ENCODE data around the gene LILRA6.
"Not testable (repeated sequence)": the region's sequence is repeated elsewhere in the genome, so short reads cannot be mapped to it uniquely, and the experiment has no call there.

Gene LILRA6

DNA sequence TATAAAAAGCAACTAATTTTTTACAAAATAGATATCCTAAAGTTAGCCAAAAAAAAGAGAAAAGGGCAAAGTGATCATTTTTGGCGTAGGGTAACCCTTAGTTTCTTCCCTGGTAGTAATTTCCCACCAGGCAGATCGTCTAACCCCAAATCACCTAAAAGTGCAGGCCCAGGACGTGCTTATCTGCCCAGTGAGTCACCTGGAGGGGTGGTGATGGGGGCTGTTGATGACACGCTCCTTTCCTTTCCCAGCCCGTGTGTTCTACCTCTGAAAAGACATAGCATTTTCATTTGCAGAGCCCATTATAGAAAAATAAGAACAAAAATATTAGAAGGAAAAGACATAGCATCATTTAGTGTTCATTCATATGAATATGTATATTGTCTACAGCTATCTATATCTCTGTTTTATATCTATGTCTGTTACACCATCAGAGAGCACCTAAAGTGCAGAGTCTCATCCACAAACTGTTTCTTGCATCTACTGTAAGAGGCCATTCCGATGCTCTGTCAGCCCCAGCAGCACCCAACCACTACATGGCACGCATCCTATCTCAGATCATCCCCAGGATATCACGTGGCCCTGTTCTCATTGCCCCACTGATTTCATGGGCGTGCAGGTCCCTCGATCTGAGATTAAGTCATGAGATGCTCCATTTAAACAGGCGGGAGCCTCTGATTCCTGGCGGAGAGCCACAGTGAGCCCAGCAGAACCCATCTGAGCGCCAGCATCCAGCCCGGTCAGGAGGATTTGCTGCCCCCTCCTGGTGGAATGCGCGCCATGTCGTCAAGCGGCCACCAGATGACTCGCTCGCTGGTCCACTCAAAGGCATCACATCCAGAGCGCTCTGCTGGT lies 11.3 kb downstream of the LILRA6 start:
- Mint-ChIP-seq H3K27ac (no peak overlapping the region), H3K27me3 (peaks cover 47 to 63% of the 10 kb centered on the region in 2 donors), H3K4me3 (no peak overlapping the region), H3K36me3 (no peaks in the 10 kb centered on the region), H3K9me3 (peaks cover 2 to 4% of the 10 kb centered on the region in 2 donors), H3K4me1 (peaks cover 4 to 5% of the 10 kb centered on the region in 2 donors)
- peak; percentile 98 to 99 for ATAC-seq (replicated peaks)
- peak; percentile 80 for DNase-seq

- Mint-ChIP-seq H3K27me3 (peaks cover 47 to 53% of the 10 kb centered on the region in 2 donors), H3K4me3 (no peak overlapping the region), H3K4me1 (peaks cover 4 to 5% of the 10 kb centered on the region in 2 donors), H3K36me3 (no peaks in the 10 kb centered on the region), H3K27ac (no peak overlapping the region), H3K9me3 (peaks cover 2 to 4% of the 10 kb centered on the region in 2 donors)
- ATAC-seq (replicated peaks) (no peak), DNase-seq (no peak)
Observed at GRCh38 chr19:54230031-54230430, 12.6 kb downstream of the LILRA6 start.

DNA sequence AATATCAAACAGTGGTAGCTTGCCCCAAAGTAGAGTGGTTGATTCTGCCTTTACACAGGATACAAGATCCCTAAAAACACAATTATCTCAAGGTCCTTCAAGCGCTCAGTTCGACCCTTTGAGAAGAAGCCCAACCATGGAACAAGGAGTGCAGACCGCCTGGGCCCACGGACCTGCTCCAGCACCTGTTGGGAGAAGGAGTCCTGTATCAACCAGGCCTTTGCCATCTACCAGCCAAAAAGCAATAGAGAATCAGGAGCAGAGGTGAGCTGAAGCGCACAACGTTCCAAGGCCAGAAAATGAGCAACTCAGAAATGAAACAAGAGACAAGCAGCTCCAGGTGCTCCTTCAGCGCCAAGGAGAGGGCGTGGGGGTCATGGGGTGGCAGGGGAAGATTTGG lies 13.4 kb downstream of the LILRA6 start:
- no peak overlapping the region for H3K27ac Mint-ChIP-seq
- ATAC-seq (replicated peaks): no peak
- peaks cover 45 to 46% of the 10 kb centered on the region in 2 donors for H3K27me3 Mint-ChIP-seq

GRCh38 chr19:54224619-54225018 lies 18.0 kb downstream of the LILRA6 start:
- not testable (repeated sequence) for H3K36me3 Mint-ChIP-seq; DNase-seq; H3K9me3 Mint-ChIP-seq; H3K4me3 Mint-ChIP-seq; H3K27ac Mint-ChIP-seq; ATAC-seq (replicated peaks)
- Mint-ChIP-seq H3K27me3 (peaks cover 26 to 38% of the 10 kb centered on the region in 2 donors), H3K4me1 (peaks cover 4 to 11% of the 10 kb centered on the region in 2 donors)

More for the DNA sequence above, 13.4 kb downstream of the LILRA6 start:
- peaks cover 2 to 4% of the 10 kb centered on the region in 2 donors for H3K9me3 Mint-ChIP-seq
- H3K36me3 Mint-ChIP-seq: no peaks in the 10 kb centered on the region
- peaks cover 4 to 5% of the 10 kb centered on the region in 2 donors for H3K4me1 Mint-ChIP-seq
- H3K4me3 Mint-ChIP-seq: no peak overlapping the region
- DNase-seq: no peak

- not testable (repeated sequence) for H3K4me3 Mint-ChIP-seq; H3K36me3 Mint-ChIP-seq; H3K9me3 Mint-ChIP-seq; H3K27ac Mint-ChIP-seq; DNase-seq; ATAC-seq (replicated peaks)
- H3K27me3 Mint-ChIP-seq: peaks cover 19 to 32% of the 10 kb centered on the region in 2 donors
- H3K4me1 Mint-ChIP-seq: peaks cover 4 to 11% of the 10 kb centered on the region in 2 donors
Observed at GRCh38 chr19:54223937-54224281, 18.7 kb downstream of the LILRA6 start.

DNA sequence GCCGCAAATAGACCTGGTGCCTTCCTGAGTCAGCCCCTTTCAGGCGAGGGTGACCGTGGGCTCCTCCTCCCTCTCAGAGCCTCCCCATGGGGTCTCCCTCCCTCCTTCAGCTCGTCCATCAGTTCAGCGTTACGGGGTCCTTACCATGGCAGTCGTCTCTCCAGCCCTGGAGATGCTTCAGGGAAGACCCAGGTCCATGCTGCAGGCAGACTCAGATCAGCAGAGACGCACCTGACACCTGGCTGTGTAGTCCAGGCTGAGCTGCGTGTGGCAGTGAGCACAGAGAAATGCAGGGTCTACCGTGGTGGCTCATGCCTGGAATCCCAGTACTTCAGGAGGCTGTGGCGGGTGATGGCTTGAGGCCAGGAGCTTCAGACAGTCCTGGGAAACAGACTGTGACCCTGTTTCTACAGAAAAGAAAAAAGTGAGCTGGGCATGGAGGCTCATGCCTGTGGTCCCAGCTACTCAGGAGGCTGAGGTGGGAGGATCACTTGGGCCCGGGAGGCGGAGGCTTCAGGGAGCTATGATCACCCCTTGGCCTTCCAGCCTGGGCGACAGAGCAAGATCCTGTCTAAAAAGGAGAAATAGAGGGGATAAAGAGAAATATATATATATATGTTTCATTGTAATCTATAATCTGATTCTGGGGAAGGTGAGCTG lies 19.2 kb downstream of the LILRA6 start:
- not testable (repeated sequence) for H3K9me3 Mint-ChIP-seq, H3K4me3 Mint-ChIP-seq, H3K36me3 Mint-ChIP-seq, DNase-seq
- peak overlapping the region; percentile 4 for H3K27ac Mint-ChIP-seq
- H3K27me3 Mint-ChIP-seq: peaks cover 18 to 31% of the 10 kb centered on the region in 2 donors
- H3K4me1 Mint-ChIP-seq: peaks cover 4 to 11% of the 10 kb centered on the region in 2 donors
- ATAC-seq (replicated peaks): peak in 1 of 2 donors; percentile 8

- Mint-ChIP-seq H3K27me3 (peaks cover 14 to 27% of the 10 kb centered on the region in 2 donors), H3K4me1 (peaks cover 4 to 11% of the 10 kb centered on the region in 2 donors), H3K36me3 (peaks cover 7 to 10% of the 10 kb centered on the region in 2 donors), H3K27ac (peak within 1 kb of the TSS; percentile 4)
- ATAC-seq (replicated peaks): peak; percentile 48 to 58
- H3K9me3 Mint-ChIP-seq, DNase-seq, H3K4me3 Mint-ChIP-seq: not testable (repeated sequence)
Observed at GRCh38 chr19:54222474-54223276, 19.9 kb downstream of the LILRA6 start, which contains the start of gene LILRB3. Gene LILRB3 (minus strand): TSS chr19:54223007. CDS start chr19:54222976, 31 bp downstream.

- Mint-ChIP-seq H3K4me1 (peaks cover 4 to 11% of the 10 kb centered on the region in 2 donors), H3K36me3 (peaks cover 9 to 13% of the 10 kb centered on the region in 2 donors), H3K27me3 (peaks cover 14 to 27% of the 10 kb centered on the region in 2 donors)
- H3K4me3 Mint-ChIP-seq; H3K9me3 Mint-ChIP-seq; ATAC-seq (replicated peaks); H3K27ac Mint-ChIP-seq; DNase-seq: not testable (repeated sequence)
Observed at GRCh38 chr19:54221947-54222346, 20.6 kb downstream of the LILRA6 start.

DNA sequence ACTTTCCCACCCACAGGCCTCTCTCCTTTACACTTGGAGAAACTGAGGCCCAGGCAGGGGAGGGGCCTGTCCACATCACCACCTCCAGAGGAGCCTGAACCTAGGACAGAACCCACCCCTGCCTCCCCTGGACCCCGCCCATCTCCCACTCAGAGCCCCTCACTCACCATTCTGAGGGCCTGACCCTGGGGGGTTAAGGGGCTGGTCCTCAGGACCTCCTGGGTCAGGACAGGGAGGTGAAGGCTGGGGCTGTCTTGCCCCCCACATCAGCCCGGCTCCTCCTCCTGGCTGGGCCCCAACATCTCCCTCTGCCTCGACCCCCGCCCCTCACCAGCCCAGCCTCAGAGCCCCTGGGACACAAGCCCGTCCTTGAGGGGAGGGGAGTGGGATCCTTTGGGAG lies 22.9 kb downstream of the LILRA6 start:
- not testable (repeated sequence) for H3K27ac Mint-ChIP-seq; H3K4me3 Mint-ChIP-seq; H3K9me3 Mint-ChIP-seq; DNase-seq; ATAC-seq (replicated peaks)
- Mint-ChIP-seq H3K36me3 (peaks cover 14 to 18% of the 10 kb centered on the region in 2 donors), H3K27me3 (peaks cover 14 to 27% of the 10 kb centered on the region in 2 donors), H3K4me1 (peaks cover 4 to 18% of the 10 kb centered on the region in 2 donors)

DNA sequence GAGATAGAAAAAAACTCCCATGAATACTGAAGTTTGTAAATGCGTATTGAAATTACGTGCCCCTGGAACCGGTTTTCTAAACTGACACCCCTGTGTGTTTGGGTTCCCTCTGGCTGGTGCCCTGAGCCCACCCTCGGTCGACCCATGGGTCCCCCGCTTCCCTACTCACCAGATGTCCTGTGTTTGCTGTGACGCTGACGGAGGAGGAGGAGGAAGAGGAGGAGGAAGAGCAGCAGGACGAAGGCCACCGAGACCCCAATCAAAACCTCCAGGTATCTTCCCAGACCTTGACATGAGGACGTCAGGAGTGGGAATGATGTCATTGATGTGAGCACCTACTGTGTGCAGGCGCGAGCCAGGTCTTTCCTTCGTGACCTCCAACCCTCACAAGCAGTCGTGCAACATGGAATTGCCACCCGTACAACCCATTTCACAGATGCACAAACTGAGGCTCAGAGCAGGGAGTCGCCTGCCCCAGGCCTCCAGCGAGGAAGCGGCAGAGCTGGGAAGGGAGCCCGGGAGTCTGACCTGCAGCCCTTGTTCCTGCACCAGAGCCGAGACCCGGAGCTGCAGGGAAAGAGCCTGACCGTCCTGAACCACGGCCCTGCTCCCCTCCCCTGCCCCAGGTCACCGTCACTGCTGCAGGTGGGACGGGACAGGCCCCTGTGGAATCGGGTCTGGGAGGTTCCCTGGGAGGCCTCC lies 23.5 kb downstream of the LILRA6 start:
- Mint-ChIP-seq H3K27ac (no peak overlapping the region), H3K27me3 (peaks cover 14 to 26% of the 10 kb centered on the region in 2 donors), H3K9me3 (no peaks in the 10 kb centered on the region), H3K36me3 (peaks cover 17 to 18% of the 10 kb centered on the region in 2 donors), H3K4me1 (peaks cover 4 to 18% of the 10 kb centered on the region in 2 donors), H3K4me3 (no peak overlapping the region)
- DNase-seq (no peak), ATAC-seq (replicated peaks) (no peak)

DNA sequence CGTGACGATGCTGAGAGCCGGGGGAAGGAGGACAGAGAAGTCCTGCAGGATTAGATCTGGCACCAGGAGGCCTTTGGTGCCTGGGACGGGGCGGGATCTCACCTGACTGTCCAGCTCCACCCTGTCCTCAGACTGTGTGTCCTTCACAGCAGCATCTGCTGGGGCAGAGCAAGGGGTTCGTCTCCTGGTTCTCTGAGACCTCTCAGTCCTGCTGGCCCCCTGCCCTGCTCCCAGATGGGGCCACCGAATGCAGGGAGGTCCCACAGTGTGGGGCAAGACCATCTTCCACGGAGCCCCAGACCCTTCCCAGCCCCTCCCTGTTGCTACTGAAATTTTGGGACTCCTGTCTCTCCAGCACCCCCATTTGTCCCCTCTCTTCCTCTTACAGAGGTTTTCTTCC lies 24.3 kb downstream of the LILRA6 start:
- DNase-seq (no peak), ATAC-seq (replicated peaks) (no peak)
- Mint-ChIP-seq H3K36me3 (peaks cover 19% of the 10 kb centered on the region in 2 donors), H3K4me1 (peaks cover 2 to 10% of the 10 kb centered on the region in 2 donors), H3K9me3 (no peaks in the 10 kb centered on the region), H3K27ac (no peak overlapping the region), H3K27me3 (peaks cover 11 to 18% of the 10 kb centered on the region in 2 donors), H3K4me3 (no peak overlapping the region)

DNA sequence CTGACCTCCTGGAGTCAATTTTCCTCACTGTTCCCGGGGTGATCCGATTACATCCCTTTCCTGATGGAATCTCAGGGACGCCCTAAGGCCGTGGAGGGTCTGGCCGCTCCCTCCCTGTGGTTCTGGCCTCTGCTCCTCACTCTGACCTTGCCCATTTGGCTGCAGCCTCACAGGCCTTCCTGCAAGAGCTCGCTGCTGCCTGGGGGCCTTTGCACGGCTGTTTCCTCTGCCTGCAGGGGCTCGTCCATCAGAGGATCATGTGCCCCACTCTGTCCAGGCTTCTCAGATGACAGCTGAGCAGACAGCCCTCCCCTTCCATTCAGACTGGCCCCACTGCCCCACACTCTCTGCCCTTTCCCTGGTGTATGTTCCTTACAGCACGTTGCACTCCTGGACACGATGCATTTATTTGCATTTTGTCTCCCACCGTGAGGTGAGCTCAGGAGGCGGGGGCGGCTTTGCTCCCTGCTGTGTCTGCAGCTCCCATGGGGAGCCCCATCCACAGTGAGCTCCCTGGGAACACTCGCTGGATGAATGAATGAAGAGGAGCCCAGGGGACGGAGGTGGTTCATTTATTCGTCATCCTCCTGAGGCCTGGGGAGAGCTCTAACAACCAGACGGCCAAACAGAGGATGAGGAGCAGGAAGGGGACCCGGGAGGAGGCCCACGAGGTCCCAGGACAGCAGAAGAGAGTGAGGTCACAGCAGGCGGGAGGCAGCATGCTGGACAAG lies 24.9 kb downstream of the LILRA6 start:
- DNase-seq; ATAC-seq (replicated peaks); H3K4me3 Mint-ChIP-seq; H3K9me3 Mint-ChIP-seq; H3K4me1 Mint-ChIP-seq; H3K27ac Mint-ChIP-seq: not testable (repeated sequence)
- Mint-ChIP-seq H3K27me3 (peaks cover 8 to 12% of the 10 kb centered on the region in 2 donors), H3K36me3 (peaks cover 24 to 25% of the 10 kb centered on the region in 2 donors)

DNA sequence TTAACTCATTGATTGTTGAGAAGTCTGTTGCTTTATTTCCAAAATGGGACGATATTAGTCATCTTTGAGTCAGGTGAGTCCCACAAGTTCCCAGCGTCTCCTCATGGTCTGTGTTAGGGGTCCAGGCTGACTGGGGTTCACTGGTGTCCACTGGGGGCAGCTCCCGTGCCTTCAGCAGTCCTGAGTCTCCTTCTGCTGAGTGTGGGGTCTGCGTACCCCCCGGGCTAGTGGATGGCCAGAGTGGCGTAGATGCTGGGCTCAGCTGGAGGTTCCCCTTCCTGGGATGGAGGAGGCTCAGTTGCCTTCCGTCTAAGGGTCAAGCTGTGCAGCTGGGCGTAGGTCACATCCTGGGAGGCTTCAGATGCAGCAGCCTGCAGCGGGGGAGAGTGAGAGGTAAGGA lies 25.7 kb downstream of the LILRA6 start:
- ATAC-seq (replicated peaks): no peak
- DNase-seq: no peak
- no peak overlapping the region for H3K27ac Mint-ChIP-seq
- H3K9me3 Mint-ChIP-seq: no peaks in the 10 kb centered on the region
- peaks cover 6% of the 10 kb centered on the region in 2 donors for H3K27me3 Mint-ChIP-seq
- no peak overlapping the region for H3K4me3 Mint-ChIP-seq
- H3K36me3 Mint-ChIP-seq: peaks cover 29 to 30% of the 10 kb centered on the region in 2 donors
- peaks cover 2 to 7% of the 10 kb centered on the region in 2 donors for H3K4me1 Mint-ChIP-seq

Data from stimulated activated naive B cell treated with anti-CD40 and anti-IgM and Interleukin-4, amounts not matched to agents 10 μg/mL and 1 μg/mL and 100 μg/mL, for 72 hours (primary cell).